Gastroesophageal sphincter (tissue), 4 donors: ENCODE measurements around the gene CHRNA9. TPM values are rescaled to one million over a fixed set of nuclear protein-coding genes. Genes with fewer than 3 reads are reported as not detected.

ENCODE experiments used
- ATAC-seq: fragments of 150-250 bp; one replicate; pipeline ENCODE4 v1.9.1; 2016; ENCODE audit warnings: mild to moderate bottlenecking, moderate library complexity
- H3K27ac ChIP-seq, 4 donors: fragments of 200-600 bp; sonication (generic) in 3 of 4; 1 replicate in 3 of 4; 2 replicates in 1 of 4; pipeline ENCODE4 v1.5.1; 2016 to 2019
- H3K27me3 ChIP-seq: fragments of 200-600 bp; sonication (generic); one replicate; pipeline ENCODE4 v1.5.1; 2019
- H3K36me3 ChIP-seq, 2 donors: fragments of 200-600 bp; sonication (generic); one replicate each; pipeline ENCODE4 v1.5.1; 2019; ENCODE audit warnings: control low read depth in 1 of 2
- H3K4me1 ChIP-seq, 3 donors: fragments of 200-600 bp; sonication (generic); 1 replicate in 2 of 3; 2 replicates in 1 of 3; pipeline ENCODE4 v1.5.1; 2016 to 2019; ENCODE audit warnings: control low read depth in 2 of 3
- H3K4me3 ChIP-seq, 2 donors: fragments of 200-600 bp; sonication (generic); one replicate each; pipeline ENCODE4 v1.5.1; 2019; ENCODE audit warnings: mild to moderate bottlenecking in 1 of 2, moderate library complexity in 1 of 2
- H3K9me3 ChIP-seq, 3 donors: fragments of 200-600 bp; sonication (generic); one replicate each; pipeline ENCODE4 v1.5.1; 2017 to 2019; ENCODE audit warnings: control low read depth in 2 of 3
- CTCF ChIP-seq, 4 experiments: fragments of 200-600 bp in 2 of 4; fragments of 450-650 bp in 2 of 4; sonication (generic) in 1 of 4; IDR thresholded peaks; one replicate each; pipeline ENCODE4 v1.5.1; 2017 to 2019; ENCODE audit warnings: antibody characterized with exemption in 4 of 4, mild to moderate bottlenecking in 2 of 4, moderate library complexity in 2 of 4
- EP300 ChIP-seq: sonication (generic); formaldehyde crosslinking; IDR thresholded peaks from one replicate; pipeline ENCODE4 v1.6.1; 2017; ENCODE audit warnings: antibody characterized with exemption, mild to moderate bottlenecking
- POLR2A ChIP-seq, 2 donors: fragments of 450-650 bp; IDR thresholded peaks; one replicate each; pipeline ENCODE4 v1.6.1; 2017; ENCODE audit warnings: antibody characterized with exemption in 2 of 2, mild to moderate bottlenecking in 2 of 2, moderate library complexity in 1 of 2
- POLR2AphosphoS5 ChIP-seq: sonication (generic); formaldehyde crosslinking; IDR thresholded peaks from one replicate; pipeline ENCODE4 v1.6.1; 2017; ENCODE audit warnings: antibody characterized with exemption
- WGBS, 2 donors: methylation state at CpG; one replicate each; pipeline ENCODE4 v1.1.5; 2018; ENCODE audit warnings: low coverage in 1 of 2; 5-methylcytosine and 5-hydroxymethylcytosine counted together
- total RNA-seq, 4 donors: library from RNA; depleted of rRNA; stranded (reverse); fragments of >200 nt; gene quantifications; one replicate each; pipeline ENCODE4 v1.1.0, GENCODE V29; 2016

The CHRNA9 gene
- total RNA-seq, 4 donors from 2014 or later = not detected

GRCh38 chr4:40305328-40306170 lies 29.6 kb upstream of the CHRNA9 start:
- ATAC-seq = no peak

GRCh38 chr4:40306226-40306625 lies 28.9 kb upstream of the CHRNA9 start:
- Histone ChIP-seq H3K27me3 (no peaks in the 10 kb centered on the region), H3K9me3 (peaks cover 0 to 5% (median 0%) of the 10 kb centered on the region in 3 donors), H3K4me1 (peaks cover 0 to 10% (median 3%) of the 10 kb centered on the region in 3 donors), H3K4me3 (no peak overlapping the region), H3K27ac (no peak overlapping the region), H3K36me3 (no peaks in the 10 kb centered on the region)
- ATAC-seq = no peak
- TF ChIP-seq EP300 = no peak
- TF ChIP-seq POLR2A (IDR thresholded peaks at IDR 0.05) = no peak
- TF ChIP-seq CTCF (IDR thresholded peaks at IDR 0.05) = no peak
- no peak for TF ChIP-seq POLR2AphosphoS5
- 49 to 100% methylated on average over 1 to 3 of the region's 3 CpGs for WGBS, 2 donors

More at GRCh38 chr4:40305328-40306170, 29.6 kb upstream of the CHRNA9 start:
- 58 to 62% methylated on average over 6 to 13 of the region's 13 CpGs for WGBS, 2 donors
- Histone ChIP-seq H3K36me3 (no peaks in the 10 kb centered on the region), H3K4me3 (no peak overlapping the region), H3K4me1 (peaks cover 0 to 10% (median 3%) of the 10 kb centered on the region in 3 donors), H3K27ac (no peak overlapping the region), H3K27me3 (no peaks in the 10 kb centered on the region), H3K9me3 (peaks cover 0 to 5% (median 0%) of the 10 kb centered on the region in 3 donors)
- no peak for TF ChIP-seq CTCF (IDR thresholded peaks at IDR 0.05)
- no peak for TF ChIP-seq POLR2AphosphoS5
- TF ChIP-seq EP300 = no peak
- TF ChIP-seq POLR2A (IDR thresholded peaks at IDR 0.05) = no peak

- Histone ChIP-seq H3K4me3 (no peak overlapping the region), H3K9me3 (peaks cover 0 to 5% (median 0%) of the 10 kb centered on the region in 3 donors), H3K36me3 (no peaks in the 10 kb centered on the region), H3K27me3 (no peaks in the 10 kb centered on the region), H3K4me1 (peaks cover 0 to 10% (median 3%) of the 10 kb centered on the region in 3 donors), H3K27ac (no peak overlapping the region)
- TF ChIP-seq CTCF (IDR thresholded peaks at IDR 0.05) = no peak
- TF ChIP-seq EP300 = no peak
- no peak for TF ChIP-seq POLR2A (IDR thresholded peaks at IDR 0.05)
- TF ChIP-seq POLR2AphosphoS5 = no peak
- ATAC-seq = no peak
- WGBS, 2 donors = 76 to 83% methylated on average over 1 to 2 of the region's 3 CpGs
Measured at GRCh38 chr4:40306976-40307375, 28.2 kb upstream of the CHRNA9 start.

- Histone ChIP-seq H3K4me3 (no peak overlapping the region), H3K27me3 (no peaks in the 10 kb centered on the region), H3K27ac (no peak overlapping the region), H3K36me3 (no peaks in the 10 kb centered on the region), H3K9me3 (peaks cover 0 to 5% (median 0%) of the 10 kb centered on the region in 3 donors), H3K4me1 (peaks cover 0 to 10% (median 3%) of the 10 kb centered on the region in 3 donors)
- TF ChIP-seq CTCF (IDR thresholded peaks at IDR 0.05) (no peak), POLR2A (IDR thresholded peaks at IDR 0.05) (no peak), POLR2AphosphoS5 (no peak), EP300 (no peak)
- 69 to 82% methylated on average over 4 to 13 of the region's 15 CpGs for WGBS, 2 donors
- ATAC-seq = peak; percentile 39
Measured at GRCh38 chr4:40307627-40308497, 27.3 kb upstream of the CHRNA9 start.
